K562 (cell line): ENCODE results near the gene PTRHD1. TPM values are rescaled to one million over a fixed set of nuclear protein-coding genes. Genes with fewer than 3 reads are reported as not detected.

ENCODE experiments used
- MCM5 ChIP-seq: fragments of 450-650 bp; IDR thresholded peaks from 2 replicates; pipeline ENCODE4 v1.6.1; 2016; ENCODE audit warnings: low read depth
- SMARCA5 ChIP-seq: fragments of 450-650 bp; IDR thresholded peaks from 2 replicates; pipeline ENCODE4 v1.6.1; 2016
- polyA plus RNA-seq, 8 experiments: library from polyadenylated mRNA; depleted of rRNA in 4 of 8; stranded (reverse) in 5 of 8; unstranded in 3 of 8; fragments of >200 nt; fragmentation: Nextera tagmentation in 2 of 8; fragmentation: Illumina TruSeq in 1 of 8; extraction: Ambion mirVana in 2 of 8; extraction: Trizol in 1 of 8; gene quantifications; 2 replicates each; pipeline versions ENCODE4 v1.2.1 to v1.2.3, GENCODE V29; 2011 to 2014; ENCODE audit warnings: inconsistent platforms in 1 of 8, missing spikeins in 1 of 8
- total RNA-seq, 7 experiments: library from RNA; depleted of rRNA in 6 of 7; stranded (reverse); fragments of >200 nt in 6 of 7; fragmentation: Illumina TruSeq in 2 of 7; extraction: Trizol in 2 of 7; gene quantifications; 2 replicates each; pipeline versions ENCODE4 v1.2.1 to v1.2.3, GENCODE V29; 2011 to 2021; ENCODE audit warnings: low replicate concordance in 1 of 7
- TF ChIP-seq, protein P1 (sequence below), 2 experiments: fragments of 450-650 bp in 1 of 2; sonication (generic) in 1 of 2; formaldehyde crosslinking in 1 of 2; IDR thresholded peaks; 2 replicates each; pipeline versions ENCODE4 v1.7.1 to v1.9.0; 2016 to 2022; ENCODE audit warnings: inconsistent platforms in 1 of 2, mild to moderate bottlenecking in 1 of 2, missing genetic modification reagents in 1 of 2

Gene PTRHD1
- total and polyA plus RNA-seq, 9 of the 15 experiments (the other 6 are each of a cell fraction or from before 2014, with no cell fraction given), result 15.8 to 83.2 (median 46.6) TPM

DNA sequence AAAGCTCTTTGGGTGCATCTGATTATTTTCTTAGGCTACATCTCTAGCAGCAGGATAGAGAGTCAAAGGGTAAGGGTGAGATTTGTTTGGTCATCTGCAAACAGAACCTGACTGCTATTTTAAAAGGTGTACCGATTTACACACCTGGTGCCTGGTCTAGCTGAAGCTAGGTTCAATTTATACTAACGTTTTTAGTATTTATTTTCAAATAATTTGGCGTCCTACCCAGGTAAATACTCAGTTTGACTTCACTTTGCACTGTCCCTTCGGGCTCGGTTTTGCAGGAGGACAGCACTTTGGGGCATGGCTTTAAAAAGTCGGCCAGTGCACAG, 683 bp downstream of the PTRHD1 start (continued):
- TF ChIP-seq, protein P1, sequence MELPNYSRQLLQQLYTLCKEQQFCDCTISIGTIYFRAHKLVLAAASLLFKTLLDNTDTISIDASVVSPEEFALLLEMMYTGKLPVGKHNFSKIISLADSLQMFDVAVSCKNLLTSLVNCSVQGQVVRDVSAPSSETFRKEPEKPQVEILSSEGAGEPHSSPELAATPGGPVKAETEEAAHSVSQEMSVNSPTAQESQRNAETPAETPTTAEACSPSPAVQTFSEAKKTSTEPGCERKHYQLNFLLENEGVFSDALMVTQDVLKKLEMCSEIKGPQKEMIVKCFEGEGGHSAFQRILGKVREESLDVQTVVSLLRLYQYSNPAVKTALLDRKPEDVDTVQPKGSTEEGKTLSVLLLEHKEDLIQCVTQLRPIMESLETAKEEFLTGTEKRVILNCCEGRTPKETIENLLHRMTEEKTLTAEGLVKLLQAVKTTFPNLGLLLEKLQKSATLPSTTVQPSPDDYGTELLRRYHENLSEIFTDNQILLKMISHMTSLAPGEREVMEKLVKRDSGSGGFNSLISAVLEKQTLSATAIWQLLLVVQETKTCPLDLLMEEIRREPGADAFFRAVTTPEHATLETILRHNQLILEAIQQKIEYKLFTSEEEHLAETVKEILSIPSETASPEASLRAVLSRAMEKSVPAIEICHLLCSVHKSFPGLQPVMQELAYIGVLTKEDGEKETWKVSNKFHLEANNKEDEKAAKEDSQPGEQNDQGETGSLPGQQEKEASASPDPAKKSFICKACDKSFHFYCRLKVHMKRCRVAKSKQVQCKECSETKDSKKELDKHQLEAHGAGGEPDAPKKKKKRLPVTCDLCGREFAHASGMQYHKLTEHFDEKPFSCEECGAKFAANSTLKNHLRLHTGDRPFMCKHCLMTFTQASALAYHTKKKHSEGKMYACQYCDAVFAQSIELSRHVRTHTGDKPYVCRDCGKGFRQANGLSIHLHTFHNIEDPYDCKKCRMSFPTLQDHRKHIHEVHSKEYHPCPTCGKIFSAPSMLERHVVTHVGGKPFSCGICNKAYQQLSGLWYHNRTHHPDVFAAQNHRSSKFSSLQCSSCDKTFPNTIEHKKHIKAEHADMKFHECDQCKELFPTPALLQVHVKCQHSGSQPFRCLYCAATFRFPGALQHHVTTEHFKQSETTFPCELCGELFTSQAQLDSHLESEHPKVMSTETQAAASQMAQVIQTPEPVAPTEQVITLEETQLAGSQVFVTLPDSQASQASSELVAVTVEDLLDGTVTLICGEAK (IDR thresholded peaks at IDR 0.05), result peak; percentile 36; the same call in 1 of the 2 replicates
- TF ChIP-seq, protein P1 (CRISPR knock-in tag; IDR thresholded peaks at IDR 0.05), result no peak
- 0 out of 2 replicates have a peak, but pooled peaks have one; percentile 9 for TF ChIP-seq SMARCA5
- TF ChIP-seq MCM5, result no peak
